Large intestine (tissue), 3 donors: ENCODE results near the gene CD300E. TPM values are rescaled to one million over a fixed set of nuclear protein-coding genes. Genes with fewer than 3 reads are reported as not detected.

ENCODE experiments used
- DNase-seq, 2 donors: peaks; one replicate each; pipeline versions ENCODE4 v3.0.0 to v3.0.0-alpha.2; 2013
- H3K27ac ChIP-seq: one replicate; pipeline ENCODE4 v1.5.1; 2013; ENCODE audit warnings: low read length
- H3K27me3 ChIP-seq: 2 replicates; pipeline ENCODE4 v1.6.1; 2013; ENCODE audit warnings: low read length; ENCODE audit not compliant: control insufficient read depth, insufficient read depth
- H3K36me3 ChIP-seq: 2 replicates; pipeline ENCODE4 v1.6.1; 2013; ENCODE audit warnings: low read length; ENCODE audit not compliant: control insufficient read depth, insufficient read depth
- H3K4me1 ChIP-seq: one replicate; pipeline ENCODE4 v1.6.1; 2013; ENCODE audit warnings: low read length; ENCODE audit not compliant: control insufficient read depth, insufficient read depth
- H3K4me3 ChIP-seq: one replicate; pipeline ENCODE4 v1.5.1; 2013; ENCODE audit warnings: low read length
- H3K9me3 ChIP-seq: one replicate; pipeline ENCODE4 v1.6.1; 2013; ENCODE audit warnings: mild to moderate bottlenecking, low read depth, low read length, moderate library complexity; ENCODE audit not compliant: control insufficient read depth
- WGBS: methylation state at CpG from one replicate; pipeline ENCODE4 v1.1.5; 2013; ENCODE audit warnings: low lambda C conversion rate; ENCODE audit not compliant: insufficient coverage; 5-methylcytosine and 5-hydroxymethylcytosine counted together
- polyA plus RNA-seq: library from polyadenylated mRNA; unstranded; fragments of 120-200 nt; gene quantifications from one replicate; pipeline ENCODE4 v1.2.1, GENCODE V29; 2013

The CD300E gene
- polyA plus RNA-seq, 1 donor = 0.12 TPM

DNA sequence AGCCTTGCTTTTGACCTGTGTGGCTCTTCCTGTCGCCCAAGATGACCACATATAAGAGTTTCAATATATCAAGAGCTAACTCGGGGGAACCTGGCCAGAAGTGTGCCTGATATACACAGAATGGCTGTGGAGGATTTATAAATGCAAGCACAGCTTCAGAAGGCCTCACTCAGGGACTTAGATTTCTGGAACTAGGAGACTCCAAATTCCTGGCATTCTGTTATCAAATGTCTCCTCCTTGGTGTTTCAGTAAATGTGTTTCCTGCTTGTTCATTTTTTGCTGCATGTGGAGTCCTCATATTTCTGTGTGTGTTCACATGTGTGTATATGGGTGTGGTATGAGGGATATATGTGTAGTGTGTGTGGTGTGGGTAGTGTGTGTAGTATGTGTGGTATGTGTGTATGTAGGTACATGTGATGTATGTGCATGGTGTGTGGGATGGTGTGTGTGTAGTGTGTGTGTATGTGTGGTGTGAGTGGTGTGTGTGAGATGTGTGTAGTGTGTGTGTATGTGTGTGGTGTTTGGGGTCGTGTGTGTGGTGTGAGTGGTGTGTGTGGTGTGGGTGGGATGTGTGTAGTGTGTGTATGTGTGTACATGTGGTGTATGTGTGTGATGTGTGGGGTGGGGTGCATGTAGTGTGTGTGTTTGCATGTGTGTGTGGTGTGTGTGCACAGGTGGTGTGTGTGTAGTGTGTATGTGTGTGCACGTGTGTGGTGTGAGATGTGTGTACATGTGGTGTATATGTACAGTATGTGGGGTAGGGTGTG is 55.2 kb downstream of the CD300E start:
- H3K4me3 ChIP-seq = no peak overlapping the region
- no peak overlapping the region for H3K27ac ChIP-seq
- H3K27me3 ChIP-seq = peaks cover 2% of the 10 kb centered on the region
- H3K9me3 ChIP-seq = no peaks in the 10 kb centered on the region
- DNase-seq = no peak
- no peaks in the 10 kb centered on the region for H3K36me3 ChIP-seq
- no CpG with 5 or more reads among the region's 4 CpGs for WGBS
- H3K4me1 ChIP-seq = no peaks in the 10 kb centered on the region

DNA sequence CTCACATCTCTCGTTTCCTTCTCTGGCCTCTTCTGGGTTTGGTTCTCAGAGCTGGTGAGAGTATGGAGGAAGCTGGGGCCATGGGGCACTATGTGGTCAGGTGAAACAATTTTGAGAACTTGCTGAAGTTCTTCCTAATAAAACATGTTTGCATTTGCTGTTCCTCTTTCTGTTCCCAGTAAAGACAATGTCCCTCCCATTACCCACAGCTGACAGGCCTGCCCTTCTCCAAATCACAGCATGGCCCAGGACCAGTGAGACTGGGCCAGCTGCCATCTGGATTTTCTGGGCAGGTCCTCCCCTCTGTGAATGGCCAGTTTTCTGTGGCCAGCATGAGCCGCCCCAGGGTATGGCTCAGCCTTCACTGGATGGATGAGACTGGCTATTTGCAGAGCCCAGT is 56.1 kb downstream of the CD300E start, which contains the start of gene CD300H:
TSS of gene CD300H (minus strand) at position 113 of the 400 bp plus-strand sequence.
- Histone ChIP-seq H3K27ac (no peak within 1 kb of the TSS), H3K27me3 (no peaks in the 10 kb centered on the region), H3K9me3 (no peaks in the 10 kb centered on the region), H3K4me1 (no peaks in the 10 kb centered on the region), H3K4me3 (no peak within 1 kb of the TSS), H3K36me3 (no peaks in the 10 kb centered on the region)
- WGBS = no CpG with 5 or more reads among the region's 2 CpGs
- no peak for DNase-seq

DNA sequence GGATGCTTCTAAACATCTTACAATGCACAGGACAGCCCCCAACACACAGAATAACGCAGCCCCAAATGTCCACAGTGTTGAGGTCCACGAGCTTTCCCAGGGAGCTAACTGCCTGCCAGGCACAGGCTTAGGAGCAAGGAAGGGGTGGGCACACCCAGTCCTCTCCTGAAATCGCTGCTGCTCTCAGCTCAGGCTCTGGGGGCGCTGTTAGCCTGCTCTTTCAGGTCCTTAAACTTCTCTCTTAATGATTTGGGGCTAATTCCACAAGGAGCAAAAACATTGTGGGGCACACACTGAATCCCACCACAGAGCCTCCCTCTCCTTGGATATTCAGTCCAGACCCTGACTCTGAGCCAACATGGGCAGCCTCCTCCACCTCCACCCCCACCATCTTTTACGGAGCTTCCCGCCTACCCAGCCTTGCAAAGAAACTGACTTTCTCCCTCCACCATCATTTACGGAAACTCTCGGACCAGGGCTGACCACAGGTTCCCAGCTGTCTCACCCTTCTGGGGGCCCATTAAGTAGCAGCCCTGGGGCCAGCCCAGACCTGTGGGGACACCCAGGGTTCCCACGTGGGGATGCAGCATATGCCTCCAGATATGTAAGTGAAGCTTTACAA is 57.3 kb downstream of the CD300E start:
- DNase-seq = no peak
- H3K27me3 ChIP-seq = no peaks in the 10 kb centered on the region

DNA sequence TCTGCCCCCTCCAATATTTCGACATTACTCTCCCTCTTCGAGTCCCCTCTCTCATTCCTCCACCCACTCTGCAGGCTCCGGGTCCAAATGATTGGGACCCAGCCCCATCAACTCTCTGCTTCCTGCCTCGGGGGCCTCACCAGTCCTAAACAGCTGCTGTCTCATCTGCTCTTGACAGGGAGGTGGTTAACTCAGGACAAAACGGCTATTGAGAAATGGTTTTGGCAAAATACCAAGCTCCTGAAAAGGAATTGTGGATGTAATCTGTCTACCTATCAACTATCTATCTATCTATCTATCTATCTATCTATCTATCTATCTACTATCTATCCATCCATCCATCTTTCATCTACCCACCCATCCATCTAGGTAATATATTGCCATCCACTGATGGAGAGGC is 58.4 kb downstream of the CD300E start:
- H3K4me3 ChIP-seq = no peak overlapping the region
- no peaks in the 10 kb centered on the region for H3K9me3 ChIP-seq
- H3K4me1 ChIP-seq = no peaks in the 10 kb centered on the region
- 100% methylated on average over 1 of the region's 5 CpGs for whole genome bisulfite sequencing
- no peak for DNase-seq
- H3K27me3 ChIP-seq = no peaks in the 10 kb centered on the region
- no peak overlapping the region for H3K27ac ChIP-seq
- H3K36me3 ChIP-seq = no peaks in the 10 kb centered on the region

More for the DNA sequence above, 57.3 kb downstream of the CD300E start:
- Histone ChIP-seq H3K36me3 (no peaks in the 10 kb centered on the region), H3K4me1 (no peaks in the 10 kb centered on the region), H3K9me3 (no peaks in the 10 kb centered on the region), H3K4me3 (no peak overlapping the region), H3K27ac (no peak overlapping the region)
- WGBS = no CpG with 5 or more reads among the region's 9 CpGs

DNA sequence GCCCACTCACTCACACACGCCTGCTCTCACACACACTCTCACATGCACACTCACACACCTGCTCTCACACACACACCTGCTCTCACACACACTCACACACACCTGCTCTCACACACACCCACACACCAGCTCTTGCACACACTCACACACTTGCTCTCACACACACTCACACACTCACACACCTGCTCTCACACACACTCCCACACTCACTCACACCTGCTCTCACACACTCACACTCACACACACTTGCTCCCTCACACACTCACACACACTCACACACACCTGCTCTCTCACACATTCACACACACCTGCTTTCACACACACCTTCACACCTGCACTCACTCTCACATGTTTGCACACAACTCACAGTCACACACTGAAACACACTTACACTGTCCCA is 60.2 kb downstream of the CD300E start:
- no peak overlapping the region for H3K27ac ChIP-seq
- no CpG with 5 or more reads among the region's 1 CpG for WGBS

DNA sequence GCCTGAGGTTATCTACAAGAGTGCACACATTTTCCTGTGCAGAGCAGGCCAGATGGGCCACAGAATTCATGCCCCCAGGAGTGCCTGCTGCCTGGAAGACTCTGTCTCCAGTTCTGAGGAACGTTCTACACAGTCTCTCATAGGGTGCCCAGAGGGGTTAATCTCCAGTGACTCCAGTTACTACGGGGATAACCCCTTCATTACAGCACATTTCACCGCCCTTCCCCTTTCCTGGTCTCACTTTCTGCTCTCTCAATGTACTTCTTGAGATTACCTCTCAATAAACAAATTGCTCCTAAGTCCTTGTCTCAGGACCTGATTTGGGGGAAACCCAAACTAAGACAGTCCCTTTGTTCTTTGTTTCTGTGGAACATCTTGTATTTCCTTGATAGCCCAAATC is 62.0 kb downstream of the CD300E start:
- no peaks in the 10 kb centered on the region for H3K9me3 ChIP-seq
- H3K4me1 ChIP-seq = no peaks in the 10 kb centered on the region
- no peak overlapping the region for H3K4me3 ChIP-seq
- H3K36me3 ChIP-seq = no peaks in the 10 kb centered on the region
- H3K27me3 ChIP-seq = no peaks in the 10 kb centered on the region
- no peak for DNase-seq
- no peak overlapping the region for H3K27ac ChIP-seq
- 80% methylated on average over 2 of the region's 3 CpGs for WGBS

More for the DNA sequence above, 60.2 kb downstream of the CD300E start:
- H3K9me3 ChIP-seq = no peaks in the 10 kb centered on the region
- H3K4me3 ChIP-seq = no peak overlapping the region
- H3K4me1 ChIP-seq = no peaks in the 10 kb centered on the region
- no peak for DNase-seq
- no peaks in the 10 kb centered on the region for H3K27me3 ChIP-seq
- no peaks in the 10 kb centered on the region for H3K36me3 ChIP-seq

Other genes starting within 250 kb of the CD300E start
- 38.8 TPM for gene GPRC5C, start 191.7 kb downstream of the CD300E start, polyA plus RNA-seq
- gene CD300A, start 157.1 kb downstream of the CD300E start, polyA plus RNA-seq = 6.7 TPM
- 0.27 TPM for gene CD300LB, start 92.3 kb downstream of the CD300E start, polyA plus RNA-seq
- gene CD300C, start 77.6 kb downstream of the CD300E start, polyA plus RNA-seq = 0.99 TPM
- gene CD300H, start 56.2 kb downstream of the CD300E start, polyA plus RNA-seq = 0.15 TPM
- gene CD300LD, start 31.5 kb downstream of the CD300E start, polyA plus RNA-seq = not detected
- gene CD300LF, start 89.2 kb upstream of the CD300E start, polyA plus RNA-seq = 2.2 TPM
- 14.3 TPM for gene RAB37, start 113.5 kb upstream of the CD300E start, polyA plus RNA-seq
- gene NHERF1, start 124.9 kb upstream of the CD300E start, polyA plus RNA-seq = 395 TPM
- gene NAT9, start 152.6 kb upstream of the CD300E start, polyA plus RNA-seq = 34.2 TPM
- gene GRIN2C, start 236.1 kb upstream of the CD300E start, polyA plus RNA-seq = 0.33 TPM
- 6.3 TPM for gene FDXR, start 249.3 kb upstream of the CD300E start, polyA plus RNA-seq